PFSK-1 (cell line): ENCODE measurements around the gene CGN.

Source experiments
- FOXP2 ChIP-seq: optimal IDR thresholded peaks from 2 replicates; pipeline ENCODE3; 2011; ENCODE audit warnings: borderline replicate concordance, control low read depth, inconsistent platforms; ENCODE audit not compliant: insufficient read depth; ENCODE audit errors: extremely low read length, extremely low read depth
- POLR2AphosphoS5 ChIP-seq: IDR thresholded peaks from 2 replicates; pipeline ENCODE4 v1.6.1; 2012; ENCODE audit warnings: low read depth, mild to moderate bottlenecking, control low read depth, low read length, moderate library complexity
- REST ChIP-seq, 2 experiments: IDR thresholded peaks; 2 replicates each; pipeline versions ENCODE4 v1.6.1 to v1.8.0; 2011 to 2012; ENCODE audit warnings: low read depth in 2 of 2, low read length in 2 of 2, control low read depth in 1 of 2, inconsistent platforms in 1 of 2, mild to moderate bottlenecking in 1 of 2, moderate library complexity in 1 of 2; ENCODE audit not compliant: insufficient read depth in 1 of 2
- SIN3A ChIP-seq: IDR thresholded peaks from 2 replicates; pipeline ENCODE4 v1.6.1; 2012; ENCODE audit warnings: mild to moderate bottlenecking, low read length, moderate library complexity, borderline replicate concordance; ENCODE audit not compliant: insufficient read depth
- TAF1 ChIP-seq: IDR thresholded peaks from 2 replicates; pipeline ENCODE4 v1.6.1; 2012; ENCODE audit warnings: low read length, control low read depth, borderline replicate concordance; ENCODE audit not compliant: insufficient read depth

The CGN gene

GRCh38 chr1:151508833-151509232 is 2.4 kb upstream of the CGN start:
- TF ChIP-seq REST (IDR thresholded peaks at IDR 0.05; ENCODE audit: insufficient read depth in 1 of 2, low read depth in 2 of 2, low read length in 2 of 2), result no peak
- TF ChIP-seq TAF1, result no peak
- TF ChIP-seq SIN3A, result no peak
- TF ChIP-seq POLR2AphosphoS5, result no peak
- TF ChIP-seq FOXP2, result no peak

- TF ChIP-seq TAF1 (no peak), POLR2AphosphoS5 (no peak)
Observed at GRCh38 chr1:151509350-151510019, 1.7 kb upstream of the CGN start.

GRCh38 chr1:151510020-151510405 is 1.2 kb upstream of the CGN start:
- TF ChIP-seq REST (IDR thresholded peaks at IDR 0.05; ENCODE audit: insufficient read depth in 1 of 2, low read depth in 2 of 2, low read length in 2 of 2) (no peak), SIN3A (no peak), FOXP2 (no peak), POLR2AphosphoS5 (no peak), TAF1 (no peak)

- no peak for TF ChIP-seq TAF1
- no peak for TF ChIP-seq REST (IDR thresholded peaks at IDR 0.05; ENCODE audit: insufficient read depth in 1 of 2, low read depth in 2 of 2, low read length in 2 of 2)
- TF ChIP-seq SIN3A, result no peak
- no peak for TF ChIP-seq POLR2AphosphoS5
- no peak for TF ChIP-seq FOXP2
Observed at GRCh38 chr1:151510614-151510956, 602 bp upstream of the CGN start.

- TF ChIP-seq SIN3A, result no peak
- no peak for TF ChIP-seq REST (IDR thresholded peaks at IDR 0.05; ENCODE audit: insufficient read depth in 1 of 2, low read depth in 2 of 2, low read length in 2 of 2)
- TF ChIP-seq POLR2AphosphoS5, result no peak
- TF ChIP-seq TAF1, result no peak
- no peak for TF ChIP-seq FOXP2
Observed at GRCh38 chr1:151511636-151512215, 539 bp downstream of the CGN start.
